DMS79 (cell line): ENCODE measurements around the gene DCXR.

Experiments used
- DNase-seq: peaks from one replicate; lab custom pipeline; 2025; lab: John Stamatoyannopoulos, UW

The DCXR gene

GRCh38 chr17:82022310-82022980 is 15.1 kb downstream of the DCXR start, which contains the start of gene CENPX:
TSS of gene CENPX (minus strand) at chr17:82022878. CDS start at chr17:82022861, 17 bp downstream.
- no peak for DNase-seq

DNA sequence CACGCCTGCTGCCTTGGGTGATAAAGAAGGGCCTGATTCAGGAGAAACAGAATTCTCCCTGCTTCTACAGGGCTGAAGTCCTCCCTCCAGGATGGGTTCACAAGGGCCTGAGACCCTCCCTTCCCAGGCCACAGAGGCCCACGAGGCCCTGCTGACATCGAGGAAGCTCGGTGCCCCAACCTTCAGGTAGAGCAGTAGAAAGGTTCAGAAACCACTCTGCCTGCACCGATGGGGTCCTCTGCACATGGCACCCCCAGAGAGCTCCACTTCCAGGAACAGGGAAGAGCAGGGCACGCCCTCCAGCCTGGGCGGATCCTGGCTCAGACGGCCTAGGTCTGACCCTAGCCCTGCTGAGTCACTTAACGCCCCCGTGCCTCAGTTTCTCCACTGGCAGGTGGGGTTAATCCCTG is 15.6 kb downstream of the DCXR start:
- DNase-seq, result no peak

- DNase-seq, result no peak
Observed at GRCh38 chr17:82021107-82021899, 16.2 kb downstream of the DCXR start.

GRCh38 chr17:82020572-82021106 is 16.9 kb downstream of the DCXR start:
- DNase-seq, result no peak

GRCh38 chr17:82019690-82020571 is 17.6 kb downstream of the DCXR start:
- no peak for DNase-seq

GRCh38 chr17:82018989-82019689 is 18.4 kb downstream of the DCXR start:
- DNase-seq, result no peak

DNA sequence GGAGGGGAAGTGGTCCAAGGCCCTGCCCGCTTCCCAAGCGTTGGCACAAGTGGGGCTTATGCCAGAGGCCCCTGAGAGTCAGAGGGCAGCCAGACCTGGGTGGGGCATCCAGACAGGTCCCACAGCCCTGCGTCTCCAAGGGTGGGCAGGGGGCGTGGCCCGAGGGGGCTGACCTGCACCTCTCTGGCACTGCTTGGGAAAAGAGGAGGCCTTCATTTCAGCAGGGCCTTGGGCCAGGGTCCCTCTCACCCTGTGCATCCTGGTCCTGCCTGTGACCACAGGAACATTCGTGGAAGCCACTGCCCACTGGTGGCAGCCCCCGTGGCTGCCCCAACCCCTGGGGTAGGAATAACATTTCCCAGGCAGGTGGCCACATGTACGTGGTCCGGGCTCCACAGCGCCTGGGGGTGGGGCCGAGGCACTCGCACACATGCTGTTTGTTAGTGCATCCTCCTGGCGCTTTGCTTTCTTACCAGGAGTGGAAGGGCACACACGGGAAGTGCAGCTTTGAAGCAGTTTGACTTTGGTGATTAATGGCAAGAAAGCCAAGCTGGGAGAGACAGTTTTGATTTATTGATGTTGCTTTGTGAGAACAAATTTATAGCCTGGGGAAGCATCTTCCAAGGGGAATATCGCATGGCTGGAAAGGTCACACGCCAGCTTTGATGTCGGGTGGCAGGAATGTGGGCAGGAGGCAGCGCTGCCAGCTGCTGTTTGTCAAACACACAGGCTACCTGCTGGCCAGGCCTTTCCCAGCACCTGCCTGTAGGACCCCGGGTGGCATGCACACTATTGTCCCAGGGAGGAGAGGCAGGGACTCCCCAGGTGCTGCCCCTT is 19.1 kb downstream of the DCXR start:
- DNase-seq, result no peak

DNA sequence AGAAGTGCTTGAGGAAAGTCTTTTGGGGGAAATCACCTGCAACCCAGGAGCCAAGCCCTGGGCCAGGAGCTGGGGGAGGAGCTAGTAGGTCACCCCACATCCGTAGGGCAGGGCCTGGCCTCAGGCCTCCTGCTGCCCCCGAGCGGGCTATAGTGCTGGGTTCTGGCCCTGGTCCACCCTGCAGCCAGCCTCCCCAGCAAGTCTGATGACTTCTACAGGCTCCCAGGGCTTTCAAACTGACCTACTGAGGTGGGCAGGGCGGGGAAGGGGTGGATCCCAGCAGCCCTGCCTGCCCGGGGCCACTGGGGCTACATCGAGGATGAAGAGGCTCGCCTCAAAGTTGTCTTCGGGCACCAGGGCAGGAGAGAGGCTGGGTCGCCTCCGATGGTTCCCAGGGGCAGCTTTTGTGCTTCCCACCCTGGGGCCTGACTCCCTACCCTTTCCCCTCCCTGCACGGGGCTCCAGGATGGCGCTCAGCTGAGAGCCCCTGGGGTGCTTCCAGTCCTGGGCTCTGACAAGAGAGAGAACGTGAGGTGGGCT is 19.8 kb downstream of the DCXR start:
- DNase-seq, result no peak

GRCh38 chr17:82016875-82017459 is 20.5 kb downstream of the DCXR start:
- DNase-seq, result no peak

DNA sequence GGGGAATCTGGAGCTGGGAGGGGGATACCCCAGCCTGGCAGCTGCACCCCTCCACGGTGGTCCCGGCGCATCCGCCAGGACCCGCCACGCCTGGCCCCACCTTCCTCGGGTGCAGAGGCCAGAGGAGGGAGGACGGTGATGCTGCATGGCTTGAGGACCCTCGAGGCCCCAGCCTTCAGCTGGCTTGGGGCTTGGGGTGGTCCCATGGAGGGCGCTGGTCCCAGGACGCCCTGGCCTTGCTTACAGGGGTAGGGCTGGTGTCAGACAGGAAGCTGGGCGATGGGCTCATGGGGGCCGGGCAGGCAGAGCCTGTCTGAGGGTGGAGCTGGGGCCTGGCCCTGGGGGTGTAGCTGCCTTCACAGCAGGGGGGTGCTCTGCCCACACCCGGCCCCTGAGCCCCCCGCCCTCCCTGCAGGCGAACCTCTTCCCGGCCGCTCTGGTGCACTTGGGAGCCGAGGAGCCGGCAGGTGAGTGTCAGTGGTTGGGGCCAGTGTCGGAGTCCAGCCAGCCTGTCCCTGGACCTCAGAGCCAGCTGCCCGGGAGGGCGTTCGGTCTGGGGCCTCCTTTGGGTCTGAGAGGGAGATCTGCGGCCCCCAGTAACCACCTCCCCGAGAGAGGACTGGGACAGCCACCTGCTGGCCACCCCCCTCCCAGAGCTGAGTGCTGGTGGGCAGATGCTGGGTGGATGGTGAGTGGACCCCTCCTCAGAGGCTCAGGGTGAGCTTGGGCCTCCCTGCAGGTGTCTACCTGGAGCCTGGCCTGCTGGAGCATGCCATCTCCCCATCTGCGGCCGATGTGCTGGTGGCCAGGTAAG is 21.2 kb downstream of the DCXR start:
- no peak for DNase-seq

DNA sequence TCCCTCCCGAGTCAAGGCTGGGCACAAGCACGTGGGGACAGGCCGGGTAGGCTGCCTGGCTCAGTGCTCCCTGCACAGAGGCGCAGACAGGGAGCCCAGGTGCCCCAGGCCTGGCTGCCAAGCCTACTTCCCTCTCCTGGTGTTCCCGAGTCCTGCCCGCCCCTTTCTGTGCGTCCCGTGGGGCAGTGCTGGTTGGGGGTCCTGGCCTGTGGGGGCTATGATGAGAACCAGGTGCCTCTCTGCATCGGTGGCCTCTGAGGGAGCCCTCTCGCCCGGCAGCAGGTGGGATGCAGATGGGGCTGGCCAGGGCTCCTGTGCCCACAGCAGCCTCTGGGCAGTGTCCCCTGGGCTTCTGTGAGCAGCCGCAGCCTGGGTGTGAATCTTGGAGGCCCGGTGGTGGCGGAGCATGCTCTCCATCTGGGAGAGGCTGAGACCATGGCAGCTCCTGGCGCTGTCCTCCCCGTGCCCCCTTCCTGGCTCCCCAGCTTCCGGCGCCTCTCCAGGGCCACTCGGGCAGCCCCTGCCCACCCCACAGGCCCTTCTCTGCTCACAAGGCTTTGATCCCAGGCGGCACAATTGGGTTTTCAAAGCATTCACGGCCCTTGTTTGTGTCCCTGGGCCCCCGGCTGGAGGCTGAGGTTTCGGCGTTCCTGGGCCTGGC is 22.1 kb downstream of the DCXR start:
- no peak for DNase-seq

DNA sequence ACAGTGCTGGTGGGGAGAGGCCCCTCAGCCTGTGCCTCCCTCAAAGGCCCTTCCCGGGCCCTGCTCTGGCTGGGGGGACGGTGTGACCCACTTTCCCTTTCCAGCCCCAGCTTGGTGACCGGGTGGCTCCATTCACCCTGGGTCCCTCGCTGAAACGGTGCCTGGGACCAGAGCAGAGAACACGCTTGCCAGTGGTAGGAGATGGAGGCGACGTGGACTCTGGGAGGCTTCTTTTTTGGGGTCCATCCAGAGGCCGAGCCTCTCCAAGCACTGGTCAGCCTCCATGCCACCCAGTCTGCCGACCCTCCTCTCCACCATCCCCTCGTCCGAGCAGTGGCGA is 22.6 kb downstream of the DCXR start:
- DNase-seq, result no peak

- DNase-seq, result no peak
Observed at GRCh38 chr17:82014432-82014831, 23.1 kb downstream of the DCXR start.

- DNase-seq, result no peak
Observed at GRCh38 chr17:82013772-82014321, 23.6 kb downstream of the DCXR start.

DNA sequence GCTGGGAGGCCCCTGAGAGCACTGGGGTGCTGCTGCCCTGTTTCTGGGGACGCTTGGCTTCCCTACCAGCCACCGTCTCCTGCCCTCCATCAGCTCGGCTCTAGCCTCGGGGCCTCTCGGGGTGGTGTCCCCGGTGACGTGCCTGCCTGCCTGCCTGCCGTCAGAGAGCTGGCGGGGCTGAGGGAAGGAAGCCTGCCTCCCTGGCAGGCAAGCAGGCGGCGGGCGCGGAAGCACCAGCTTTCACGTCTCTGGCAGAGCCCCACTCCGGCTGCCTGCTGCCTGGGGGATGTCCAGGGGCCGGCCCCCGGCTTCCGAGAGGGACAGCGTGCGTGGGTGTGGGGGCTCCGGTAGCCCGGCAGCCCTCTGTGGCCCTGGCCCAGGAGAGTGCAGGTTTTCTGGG is 24.2 kb downstream of the DCXR start:
- DNase-seq, result no peak

- peak; percentile 76 for DNase-seq
Observed at GRCh38 chr17:82012640-82013295, 24.7 kb downstream of the DCXR start.

DNA sequence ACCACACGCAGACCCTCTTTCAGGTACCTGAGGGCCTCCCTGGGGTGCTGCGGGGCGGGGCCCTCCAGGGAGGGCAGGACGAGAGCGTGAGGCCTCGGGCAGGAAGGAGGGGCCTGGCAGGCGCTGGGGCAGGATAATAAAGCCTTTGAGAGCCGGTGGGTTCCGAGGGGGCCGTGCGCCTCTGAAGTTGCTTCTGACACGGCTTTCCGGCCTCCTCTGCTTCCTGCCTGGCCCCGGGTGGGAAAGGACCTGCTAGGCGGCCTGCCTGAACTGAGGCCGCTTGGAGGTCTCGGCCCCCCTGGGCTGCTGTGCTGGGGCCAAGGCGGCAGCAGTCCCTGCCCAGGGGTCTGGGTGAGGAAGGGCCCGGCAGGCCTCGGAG is 25.2 kb downstream of the DCXR start:
- DNase-seq, result no peak

GRCh38 chr17:82011617-82012187 is 25.8 kb downstream of the DCXR start:
- DNase-seq, result no peak
